ENCODE results near the gene COL8A2.

The COL8A2 gene

GRCh38 chr1:36157973-36158826 is 33.2 kb upstream of the COL8A2 start:
- no peak for DNase-seq (ENCODE audit: low read depth in 3 of 3, low spot score in 1 of 3)

- no peak for DNase-seq (ENCODE audit: low read depth in 3 of 3, low spot score in 1 of 3)
These were observed 32.3 kb upstream of the COL8A2 start for GRCh38 chr1:36157115-36157903.

- DNase-seq (ENCODE audit: low read depth in 3 of 3, low spot score in 1 of 3), result peak in 1 of 3 donors; percentile 41
These were observed 31.5 kb upstream of the COL8A2 start for GRCh38 chr1:36156329-36157114.

GRCh38 chr1:36155408-36156328 is 30.6 kb upstream of the COL8A2 start, which contains the start of gene MAP7D1:
Gene MAP7D1, plus strand, starts transcription at chr1:36156160. Its CDS starts 258 bp downstream, at chr1:36156418.
- DNase-seq (ENCODE audit: low read depth in 3 of 3, low spot score in 1 of 3), result peak; percentile 66 to 77 (median 75)

- DNase-seq (ENCODE audit: low read depth in 3 of 3, low spot score in 1 of 3), result no peak
These were observed 29.9 kb upstream of the COL8A2 start for GRCh38 chr1:36154765-36155407.

- DNase-seq (ENCODE audit: low read depth in 3 of 3, low spot score in 1 of 3), result no peak
These were observed 29.3 kb upstream of the COL8A2 start for GRCh38 chr1:36154335-36154734.

- no peak for DNase-seq (ENCODE audit: low read depth in 3 of 3, low spot score in 1 of 3)
These were observed 28.5 kb upstream of the COL8A2 start for GRCh38 chr1:36153476-36153875.

- no peak for DNase-seq (ENCODE audit: low read depth in 3 of 3, low spot score in 1 of 3)
These were observed 26.8 kb upstream of the COL8A2 start for GRCh38 chr1:36151845-36152203.

- DNase-seq (ENCODE audit: low read depth in 3 of 3, low spot score in 1 of 3), result no peak
These were observed 26.3 kb upstream of the COL8A2 start for GRCh38 chr1:36151134-36151844.

GRCh38 chr1:36150296-36151133 is 25.5 kb upstream of the COL8A2 start:
- DNase-seq (ENCODE audit: low read depth in 3 of 3, low spot score in 1 of 3), result peak in 1 of 3 donors; percentile 47

- no peak for DNase-seq (ENCODE audit: low read depth in 3 of 3, low spot score in 1 of 3)
These were observed 24.9 kb upstream of the COL8A2 start for GRCh38 chr1:36149973-36150295.

GRCh38 chr1:36149237-36149972 is 24.4 kb upstream of the COL8A2 start, which contains the start of gene TRAPPC3:
Gene TRAPPC3, minus strand, starts transcription at chr1:36149486. Its CDS starts 108 bp downstream, at chr1:36149378.
- DNase-seq (ENCODE audit: low read depth in 3 of 3, low spot score in 1 of 3), result peak; percentile 98 to 99 (median 98)

- DNase-seq (ENCODE audit: low read depth in 3 of 3, low spot score in 1 of 3), result no peak
These were observed 23.8 kb upstream of the COL8A2 start for GRCh38 chr1:36148821-36149236.

- no peak for DNase-seq (ENCODE audit: low read depth in 3 of 3, low spot score in 1 of 3)
These were observed 19.4 kb upstream of the COL8A2 start for GRCh38 chr1:36144413-36144812.

- DNase-seq (ENCODE audit: low read depth in 3 of 3, low spot score in 1 of 3), result no peak
These were observed 18.4 kb upstream of the COL8A2 start for GRCh38 chr1:36143424-36143823.

- no peak for DNase-seq (ENCODE audit: low read depth in 3 of 3, low spot score in 1 of 3)
These were observed 17.1 kb upstream of the COL8A2 start for GRCh38 chr1:36142121-36142520.

GRCh38 chr1:36139521-36139920 is 14.5 kb upstream of the COL8A2 start:
- no peak for DNase-seq (ENCODE audit: low read depth in 3 of 3, low spot score in 1 of 3)

GRCh38 chr1:36137776-36138175 is 12.8 kb upstream of the COL8A2 start:
- no peak for DNase-seq (ENCODE audit: low read depth in 3 of 3, low spot score in 1 of 3)

Data from stimulated activated CD4-positive, alpha-beta T cell treated with anti-CD3 and anti-CD28 coated beads, TNF-alpha, amount 100 ng/mL, for 1 hour (primary cell).